ENCODE measurements around the gene PIEZO2. TPM values are rescaled to one million over a fixed set of nuclear protein-coding genes. Genes with fewer than 3 reads are reported as not detected.
"Not testable (repeated sequence)": the region's sequence is repeated elsewhere in the genome, so short reads cannot be mapped to it uniquely, and the experiment has no call there.

PIEZO2 gene
- 1.8 and 2.5 TPM in 2 replicates for total RNA-seq (2014; rRNA removed; shearing (Covaris generic))

- DNase-seq (ENCODE audit: low spot score), result peak; percentile 19
Observed at GRCh38 chr18:11149441-11150270, at the start of gene PIEZO2. TSS of gene PIEZO2 (minus strand) at chr18:11149569. CDS start at chr18:11148588, 981 bp downstream.

- no peak for DNase-seq (ENCODE audit: low spot score)
Observed at GRCh38 chr18:11183637-11184036, 34.3 kb upstream of the PIEZO2 start.

GRCh38 chr18:11181629-11182028 is 32.3 kb upstream of the PIEZO2 start:
- not testable (repeated sequence) for DNase-seq (ENCODE audit: low spot score)

- DNase-seq (ENCODE audit: low spot score), result peak; percentile 54
Observed at GRCh38 chr18:11179959-11180519, 30.7 kb upstream of the PIEZO2 start.

GRCh38 chr18:11178951-11179549 is 29.7 kb upstream of the PIEZO2 start:
- DNase-seq (ENCODE audit: low spot score), result peak; percentile 16

- DNase-seq (ENCODE audit: low spot score), result peak; percentile 22
Observed at GRCh38 chr18:11177382-11177781, 28.0 kb upstream of the PIEZO2 start.

GRCh38 chr18:11176481-11176881 is 27.1 kb upstream of the PIEZO2 start:
- peak; percentile 92 for DNase-seq (ENCODE audit: low spot score)

- DNase-seq (ENCODE audit: low spot score), result peak; percentile 66
Observed at GRCh38 chr18:11175266-11175979, 26.1 kb upstream of the PIEZO2 start.

GRCh38 chr18:11174179-11174578 is 24.8 kb upstream of the PIEZO2 start:
- not testable (repeated sequence) for DNase-seq (ENCODE audit: low spot score)

GRCh38 chr18:11167778-11168177 is 18.4 kb upstream of the PIEZO2 start:
- no peak for DNase-seq (ENCODE audit: low spot score)

GRCh38 chr18:11165952-11166351 is 16.6 kb upstream of the PIEZO2 start:
- no peak for DNase-seq (ENCODE audit: low spot score)

- DNase-seq (ENCODE audit: low spot score), result no peak
Observed at GRCh38 chr18:11165138-11165537, 15.8 kb upstream of the PIEZO2 start.

- DNase-seq (ENCODE audit: low spot score), result no peak
Observed at GRCh38 chr18:11163665-11164064, 14.3 kb upstream of the PIEZO2 start.

- DNase-seq (ENCODE audit: low spot score), result no peak
Observed at GRCh38 chr18:11162889-11163288, 13.5 kb upstream of the PIEZO2 start.

GRCh38 chr18:11162462-11162861 is 13.1 kb upstream of the PIEZO2 start:
- no peak for DNase-seq (ENCODE audit: low spot score)

- DNase-seq (ENCODE audit: low spot score), result no peak
Observed at GRCh38 chr18:11160313-11160712, 10.9 kb upstream of the PIEZO2 start.

GRCh38 chr18:11159844-11160243 is 10.5 kb upstream of the PIEZO2 start:
- no peak for DNase-seq (ENCODE audit: low spot score)

- DNase-seq (ENCODE audit: low spot score), result no peak
Observed at GRCh38 chr18:11156978-11157377, 7.6 kb upstream of the PIEZO2 start.

- DNase-seq (ENCODE audit: low spot score), result no peak
Observed at GRCh38 chr18:11155034-11155759, 5.8 kb upstream of the PIEZO2 start.

- DNase-seq (ENCODE audit: low spot score), result peak; percentile 60
Observed at GRCh38 chr18:11154368-11154989, 5.1 kb upstream of the PIEZO2 start.

GRCh38 chr18:11153097-11153496 is 3.7 kb upstream of the PIEZO2 start:
- no peak for DNase-seq (ENCODE audit: low spot score)
